Hepatocyte (in vitro differentiated cells): ENCODE data around the gene SLC33A1.

ENCODE experiments used
- CTCF ChIP-seq: fragments of 200-600 bp; sonication (generic); IDR thresholded peaks from 2 replicates; pipeline ENCODE4 v1.5.1; 2016; ENCODE audit warnings: antibody characterized with exemption, mild to moderate bottlenecking; ENCODE audit not compliant: poor library complexity
- EZH2phosphoT487 ChIP-seq: fragments of 200-600 bp; sonication (generic); IDR thresholded peaks from one replicate; pipeline ENCODE4 v1.6.1; 2018; ENCODE audit warnings: antibody characterized with exemption, mild to moderate bottlenecking, low read depth, moderate library complexity; ENCODE audit not compliant: unreplicated experiment, severe bottlenecking

DNA sequence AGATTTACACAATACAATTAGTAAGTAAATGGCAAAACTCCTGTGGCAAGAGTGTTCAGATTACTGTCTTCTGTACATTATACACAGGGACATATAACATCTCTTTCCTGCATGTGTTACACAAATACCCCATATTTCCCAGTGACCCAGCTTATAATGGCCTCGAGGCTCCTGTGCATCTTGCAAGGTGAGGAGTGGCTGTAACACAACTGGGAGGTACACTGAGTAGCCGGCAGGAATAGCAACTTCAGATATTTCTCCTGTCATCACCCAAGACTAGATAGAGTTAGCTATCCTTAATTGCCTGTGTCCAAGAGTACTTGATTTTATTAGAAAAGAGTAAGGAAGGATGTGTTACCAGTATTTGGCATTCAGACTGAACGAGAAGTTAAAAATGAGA lies 21.8 kb upstream of the SLC33A1 start:
- TF ChIP-seq CTCF (no peak), EZH2phosphoT487 (no peak)
